SHP77 (cell line): ENCODE data around the gene RNF150.
"Not testable (repeated sequence)": the region's sequence is repeated elsewhere in the genome, so short reads cannot be mapped to it uniquely, and the experiment has no call there.

Source experiments
- DNase-seq, 2 experiments: peaks; one replicate each; lab custom pipeline; 2025; lab: John Stamatoyannopoulos, UW

Gene RNF150

DNA sequence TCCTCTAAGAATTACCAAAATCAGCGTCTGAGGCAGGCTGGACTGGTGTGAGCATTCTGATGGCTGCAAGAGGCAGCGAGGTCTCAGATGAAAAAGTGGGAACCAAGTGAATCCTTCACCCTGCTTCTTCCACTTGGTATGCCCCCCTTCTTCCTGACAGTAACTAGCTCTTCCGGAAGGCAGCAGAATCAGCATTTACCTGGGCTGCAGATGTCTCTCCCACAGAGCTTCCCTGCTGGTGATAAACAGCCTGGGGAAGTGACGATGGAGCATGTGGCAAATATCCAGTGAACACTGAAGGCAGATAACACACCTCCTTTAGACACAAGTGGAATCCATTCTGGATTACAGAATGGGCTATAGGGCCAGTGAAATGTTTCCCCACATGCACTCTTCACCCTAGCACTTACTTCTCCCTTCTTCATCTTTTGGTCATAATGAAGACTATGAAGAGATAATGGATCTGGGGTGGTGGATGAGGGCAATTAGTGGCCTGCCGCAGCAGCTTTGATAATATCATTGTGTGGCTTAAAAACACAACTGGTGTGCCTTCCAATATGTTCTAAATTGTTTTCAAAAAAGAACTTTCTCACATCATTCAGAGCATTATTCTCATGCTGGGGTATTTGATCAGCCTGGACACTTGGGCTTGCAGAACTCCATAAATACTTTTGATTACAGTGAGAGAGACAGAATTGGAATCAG lies 316.3 kb downstream of the RNF150 start:
- DNase-seq, result no peak

GRCh38 chr4:140813804-140814203 lies 319.5 kb downstream of the RNF150 start:
- no peak for DNase-seq

- DNase-seq, result no peak
These were observed 320.4 kb downstream of the RNF150 start for GRCh38 chr4:140812916-140813315.

- DNase-seq, result no peak
These were observed 321.8 kb downstream of the RNF150 start for GRCh38 chr4:140811429-140811828.

- not testable (repeated sequence) for DNase-seq
These were observed 322.6 kb downstream of the RNF150 start for GRCh38 chr4:140810591-140811169.
